A549 (cell line): ENCODE data around the gene ASB18. TPM values are rescaled to one million over a fixed set of nuclear protein-coding genes. Genes with fewer than 3 reads are reported as not detected.
A peak's percentile ranks its signal among the peaks of the same experiment; 100 is the strongest.

Experiments
- ATAC-seq, 2 experiments: fragments of 200-7000 bp in 1 of 2; fragments of >200 bp in 1 of 2; cut with Nextera tagmentation in 1 of 2; cut with Tn5 transposase in 1 of 2; 3 replicates each; pipeline versions ENCODE4 v1.8.0 to v1.9.1; 2018 to 2020; ENCODE audit warnings: mild to moderate bottlenecking in 1 of 2, moderate library complexity in 1 of 2
- CTCF ChIA-PET: fragments of 300-600 bp; sonication (Branson Sonifier 250); formaldehyde crosslinking; extraction: SDS; loops from one replicate; lab custom pipeline; 2021; ENCODE audit warnings: antibody characterized with exemption, inconsistent platforms; lab: Yijun Ruan, JAX
- POLR2A ChIA-PET: fragments of 350-600 bp; formaldehyde crosslinking; extraction: SDS; loops from one replicate; lab custom pipeline; 2021; ENCODE audit warnings: antibody characterized with exemption, inconsistent platforms; lab: Yijun Ruan, JAX
- DNase-seq, 2 experiments: peaks; one replicate each; pipeline versions ENCODE4 v3.0.0 to v3.0.0-alpha.2; 2011 to 2016; ENCODE audit warnings: low read depth in 1 of 2, low spot score in 1 of 2
- FAIRE-seq: peaks from 2 replicates; lab custom pipeline; 2011; peaks lifted over from hg19 to GRCh38; lab: Jason Lieb, UNC
- H3K27ac ChIP-seq, 2 experiments: fragments of >200 bp; sonication (Bioruptor Twin); formaldehyde crosslinking; 3 replicates each; pipeline ENCODE4 v1.5.1; 2016 to 2017
- H3K4me1 ChIP-seq: fragments of >200 bp; sonication (Bioruptor Twin); formaldehyde crosslinking; 3 replicates; pipeline ENCODE4 v1.6.1; 2016
- H3K4me2 ChIP-seq: fragments of >200 bp; sonication (Bioruptor Twin); formaldehyde crosslinking; 3 replicates; pipeline ENCODE4 v1.6.1; 2016
- H3K4me3 ChIP-seq: fragments of >200 bp; sonication (Bioruptor Twin); formaldehyde crosslinking; 3 replicates; pipeline ENCODE4 v1.5.1; 2016
- H3K9me3 ChIP-seq: fragments of >200 bp; sonication (Bioruptor Twin); formaldehyde crosslinking; 3 replicates; pipeline ENCODE4 v1.6.1; 2016
- CBX8 ChIP-seq: fragments of 200-600 bp; sonication (generic); IDR thresholded peaks from 2 replicates; pipeline ENCODE4 v1.6.1; 2016
- CEBPB ChIP-seq, 2 experiments: fragments of >200 bp in 1 of 2; sonication (Bioruptor Twin) in 1 of 2; formaldehyde crosslinking in 1 of 2; IDR thresholded peaks; 2 replicates each; pipeline ENCODE4 v1.6.1; 2012 to 2016
- CHD4 ChIP-seq: fragments of 200-600 bp; sonication (generic); IDR thresholded peaks from 2 replicates; pipeline ENCODE4 v1.6.1; 2016; ENCODE audit warnings: antibody characterized with exemption, mild to moderate bottlenecking, borderline replicate concordance
- EHMT2 ChIP-seq: fragments of 200-600 bp; sonication (generic); IDR thresholded peaks from 2 replicates; pipeline ENCODE4 v1.6.1; 2016; ENCODE audit warnings: antibody characterized with exemption, low read depth, mild to moderate bottlenecking, moderate library complexity
- FOSL2 ChIP-seq, 2 experiments: fragments of 450-650 bp in 1 of 2; fragments of >200 bp in 1 of 2; sonication (Bioruptor Twin) in 1 of 2; formaldehyde crosslinking; IDR thresholded peaks; 2 replicates each; pipeline versions ENCODE4 v1.5.0 to v1.6.1; 2016 to 2020; ENCODE audit warnings: mild to moderate bottlenecking in 1 of 2, moderate library complexity in 1 of 2
- FOXS1 ChIP-seq: fragments of 250-450 bp; sonication (Bioruptor Pico); IDR thresholded peaks from 2 replicates; pipeline ENCODE4 v1.5.0; 2020; ENCODE audit warnings: mild to moderate bottlenecking, moderate library complexity
- GATA3 ChIP-seq: IDR thresholded peaks from 2 replicates; pipeline ENCODE4 v1.6.1; 2012; ENCODE audit warnings: borderline replicate concordance
- HDAC2 ChIP-seq: fragments of 200-600 bp; sonication (generic); IDR thresholded peaks from 2 replicates; pipeline ENCODE4 v1.6.1; 2016
- HOXB13 ChIP-seq: fragments of 250-450 bp; sonication (Bioruptor Pico); IDR thresholded peaks from 2 replicates; pipeline ENCODE4 v1.5.0; 2020; ENCODE audit warnings: low read depth, mild to moderate bottlenecking, moderate library complexity
- RAD21 ChIP-seq, 2 experiments: fragments of >200 bp in 1 of 2; sonication (Bioruptor Twin) in 1 of 2; formaldehyde crosslinking in 1 of 2; IDR thresholded peaks in 1 of 2; conservative IDR thresholded peaks in 1 of 2; 2 replicates in 1 of 2; 3 replicates in 1 of 2; pipeline ENCODE4 v1.6.1; 2012 to 2018; ENCODE audit warnings: inconsistent platforms in 1 of 2
- RCOR1 ChIP-seq: fragments of 150-350 bp; IDR thresholded peaks from 2 replicates; pipeline ENCODE4 v1.6.1; 2014; ENCODE audit warnings: antibody characterized with exemption, low read length, low read depth
- RFX5 ChIP-seq: fragments of 450-650 bp; IDR thresholded peaks from 2 replicates; pipeline ENCODE4 v1.7.1; 2014; ENCODE audit warnings: antibody characterized with exemption, mild to moderate bottlenecking, moderate library complexity
- SMC3 ChIP-seq: fragments of >200 bp; sonication (Bioruptor Twin); formaldehyde crosslinking; IDR thresholded peaks from 3 replicates; pipeline ENCODE4 v1.6.1; 2018; ENCODE audit warnings: inconsistent platforms
- SREBF2 ChIP-seq: fragments of 450-650 bp; IDR thresholded peaks from 2 replicates; pipeline ENCODE4 v1.6.1; 2014; ENCODE audit warnings: mild to moderate bottlenecking, moderate library complexity
- ZC3H11A ChIP-seq: fragments of 450-650 bp; IDR thresholded peaks from 2 replicates; pipeline ENCODE4 v1.6.1; 2014; ENCODE audit warnings: antibody characterized with exemption, mild to moderate bottlenecking
- ZFP36 ChIP-seq: fragments of 450-650 bp; IDR thresholded peaks from 2 replicates; pipeline ENCODE4 v1.6.1; 2014; ENCODE audit warnings: borderline replicate concordance; ENCODE audit not compliant: partially characterized antibody
- ZNF302 ChIP-seq: fragments of 250-450 bp; sonication (Bioruptor Pico); IDR thresholded peaks from 2 replicates; pipeline ENCODE4 v1.9.0; 2021; ENCODE audit warnings: inconsistent platforms, mild to moderate bottlenecking, moderate library complexity
- WGBS: methylation state at CpG from one replicate; pipeline ENCODE4 v1.1.6; 2017; ENCODE audit errors: missing lambda C conversion rate; 5-methylcytosine and 5-hydroxymethylcytosine counted together
- polyA plus RNA-seq, 4 experiments: library from polyadenylated mRNA; depleted of rRNA in 3 of 4; stranded (reverse); fragments of >200 nt; fragmentation: RNase III in 1 of 4; extraction: RNeasy Plus Mini Kit Qiagen cat#74134 plus additional on column Dnase treatment in 1 of 4; gene quantifications; 2 replicates in 3 of 4; 3 replicates in 1 of 4; pipeline ENCODE4 v1.2.3, GENCODE V29; 2011 to 2017
- TF ChIP-seq, protein P1 (sequence below): fragments of >200 bp; sonication (Bioruptor Twin); formaldehyde crosslinking; IDR thresholded peaks from 3 replicates; pipeline ENCODE4 v1.5.1; 2016
- TF ChIP-seq, protein P2 (sequence below): fragments of >200 bp; sonication (Bioruptor Twin); formaldehyde crosslinking; IDR thresholded peaks from 3 replicates; pipeline ENCODE4 v1.6.1; 2016
- TF ChIP-seq, protein P3 (sequence below): IDR thresholded peaks from 2 replicates; pipeline ENCODE4 v1.6.1; 2012; ENCODE audit warnings: low read depth, borderline replicate concordance

ASB18 gene
- polyA plus RNA-seq, 2 of the 4 experiments (the other 2 are of a cell fraction) = not detected

DNA sequence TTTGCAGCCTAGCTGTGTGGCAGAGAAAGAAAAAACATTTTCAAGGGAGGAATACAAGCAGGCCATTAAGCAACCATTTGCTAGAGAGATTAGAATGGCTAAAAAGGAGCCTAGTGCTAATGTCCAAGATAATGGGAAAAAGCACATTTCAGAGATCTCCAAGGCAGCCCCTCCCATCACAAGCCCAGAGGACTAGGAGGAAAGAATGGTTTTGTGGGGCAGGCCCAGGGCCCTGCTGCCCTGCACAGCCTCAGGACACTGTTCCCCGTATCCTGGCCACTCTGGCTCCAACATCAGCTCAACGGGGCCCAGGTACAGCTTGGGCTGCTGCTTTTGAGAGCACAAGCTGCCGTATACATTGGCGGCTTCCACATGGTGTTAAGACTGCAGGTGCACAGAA is 79.5 kb downstream of the ASB18 start:
- Histone ChIP-seq H3K27ac (no peak overlapping the region), H3K4me3 (no peak overlapping the region), H3K9me3 (no peaks in the 10 kb centered on the region), H3K4me1 (peaks cover 4% of the 10 kb centered on the region; the same call in 1 of the 3 replicates), H3K4me2 (no peak overlapping the region)
- CTCF ChIA-PET = interaction anchor here (0.8 to 11.9 kb wide), 2 partner anchors 42 to 406 kb away, joined by 3 to 222 read pairs; no protein-coding TSS in a partner anchor
- ATAC-seq (no peak), DNase-seq (no peak), FAIRE-seq (no peak)
- WGBS = 85% methylated on average over 4 of the region's 4 CpGs
- TF ChIP-seq ZFP36 = peak; percentile 42
- TF ChIP-seq, protein P1, sequence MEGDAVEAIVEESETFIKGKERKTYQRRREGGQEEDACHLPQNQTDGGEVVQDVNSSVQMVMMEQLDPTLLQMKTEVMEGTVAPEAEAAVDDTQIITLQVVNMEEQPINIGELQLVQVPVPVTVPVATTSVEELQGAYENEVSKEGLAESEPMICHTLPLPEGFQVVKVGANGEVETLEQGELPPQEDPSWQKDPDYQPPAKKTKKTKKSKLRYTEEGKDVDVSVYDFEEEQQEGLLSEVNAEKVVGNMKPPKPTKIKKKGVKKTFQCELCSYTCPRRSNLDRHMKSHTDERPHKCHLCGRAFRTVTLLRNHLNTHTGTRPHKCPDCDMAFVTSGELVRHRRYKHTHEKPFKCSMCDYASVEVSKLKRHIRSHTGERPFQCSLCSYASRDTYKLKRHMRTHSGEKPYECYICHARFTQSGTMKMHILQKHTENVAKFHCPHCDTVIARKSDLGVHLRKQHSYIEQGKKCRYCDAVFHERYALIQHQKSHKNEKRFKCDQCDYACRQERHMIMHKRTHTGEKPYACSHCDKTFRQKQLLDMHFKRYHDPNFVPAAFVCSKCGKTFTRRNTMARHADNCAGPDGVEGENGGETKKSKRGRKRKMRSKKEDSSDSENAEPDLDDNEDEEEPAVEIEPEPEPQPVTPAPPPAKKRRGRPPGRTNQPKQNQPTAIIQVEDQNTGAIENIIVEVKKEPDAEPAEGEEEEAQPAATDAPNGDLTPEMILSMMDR = no peak
- POLR2A ChIA-PET = no interaction called here

DNA sequence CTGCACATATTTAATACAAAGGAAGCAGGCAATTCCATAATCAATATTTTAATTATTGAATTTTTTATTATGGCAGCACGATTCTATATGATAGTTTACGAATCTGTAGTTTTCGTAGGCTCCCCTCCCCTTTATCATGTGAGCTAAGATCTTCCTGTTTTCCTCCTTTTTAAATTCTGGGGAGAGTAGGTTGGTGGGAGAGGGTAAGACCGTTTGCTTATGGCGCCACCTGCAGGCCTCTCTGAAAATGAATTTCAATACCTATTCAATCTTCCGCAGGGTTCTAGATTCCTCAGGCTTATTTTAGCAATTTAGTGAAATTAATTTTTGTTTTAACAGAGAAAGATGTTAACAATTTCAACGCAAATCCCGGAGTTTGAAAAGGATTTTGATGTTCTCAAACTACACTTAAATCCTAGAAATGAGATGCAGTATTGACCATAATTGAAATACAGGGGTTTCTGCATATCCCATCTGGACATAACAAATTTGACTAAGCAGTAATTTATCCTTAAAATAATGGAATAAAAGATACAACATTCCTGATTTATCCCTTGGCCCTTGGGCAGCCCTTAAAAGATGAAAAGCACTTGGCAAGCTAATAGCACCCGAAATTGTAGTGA is 83.3 kb downstream of the ASB18 start:
- H3K4me2 ChIP-seq = peak overlapping the region; percentile 90
- WGBS = 13% methylated on average over 9 of the region's 9 CpGs
- FAIRE-seq (peak; percentile 92), DNase-seq (peak; percentile 80 to 87), ATAC-seq (peak; percentile 14 to 40; a peak in 4 of 6 replicates)
- H3K4me1 ChIP-seq = peaks cover 4% of the 10 kb centered on the region; the same call in 1 of the 3 replicates
- POLR2A ChIA-PET = interaction anchor here (1.0 kb wide), 1 partner anchor 402 kb away, joined by 3 read pairs; no protein-coding TSS in a partner anchor
- CTCF ChIA-PET = interaction anchor here (0.6 to 11.9 kb wide), 50 partner anchors 9 to 905 kb away, joined by 3 to 222 read pairs (median 4); partner anchors contain the start of genes COPS8 and GBX2
- no peaks in the 10 kb centered on the region for H3K9me3 ChIP-seq
- H3K4me3 ChIP-seq = peak overlapping the region; percentile 70; the same call in 2 of the 3 replicates
- no peak overlapping the region for H3K27ac ChIP-seq
- no peak for TF ChIP-seq CHD4
- no peak for TF ChIP-seq HDAC2
- TF ChIP-seq GATA3 = no peak
- no peak for TF ChIP-seq ZFP36
- TF ChIP-seq RAD21 (conservative IDR thresholded peaks at IDR 0.05 in 1 of 2, IDR thresholded peaks at IDR 0.05 in 1 of 2) = peak; percentile 87 to 89
- TF ChIP-seq CBX8 = no peak
- TF ChIP-seq, protein P2, sequence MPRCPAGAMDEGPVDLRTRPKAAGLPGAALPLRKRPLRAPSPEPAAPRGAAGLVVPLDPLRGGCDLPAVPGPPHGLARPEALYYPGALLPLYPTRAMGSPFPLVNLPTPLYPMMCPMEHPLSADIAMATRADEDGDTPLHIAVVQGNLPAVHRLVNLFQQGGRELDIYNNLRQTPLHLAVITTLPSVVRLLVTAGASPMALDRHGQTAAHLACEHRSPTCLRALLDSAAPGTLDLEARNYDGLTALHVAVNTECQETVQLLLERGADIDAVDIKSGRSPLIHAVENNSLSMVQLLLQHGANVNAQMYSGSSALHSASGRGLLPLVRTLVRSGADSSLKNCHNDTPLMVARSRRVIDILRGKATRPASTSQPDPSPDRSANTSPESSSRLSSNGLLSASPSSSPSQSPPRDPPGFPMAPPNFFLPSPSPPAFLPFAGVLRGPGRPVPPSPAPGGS = no peak
- TF ChIP-seq RCOR1 = no peak
- no peak for TF ChIP-seq CEBPB (IDR thresholded peaks at IDR 0.05)
- TF ChIP-seq, protein P3, sequence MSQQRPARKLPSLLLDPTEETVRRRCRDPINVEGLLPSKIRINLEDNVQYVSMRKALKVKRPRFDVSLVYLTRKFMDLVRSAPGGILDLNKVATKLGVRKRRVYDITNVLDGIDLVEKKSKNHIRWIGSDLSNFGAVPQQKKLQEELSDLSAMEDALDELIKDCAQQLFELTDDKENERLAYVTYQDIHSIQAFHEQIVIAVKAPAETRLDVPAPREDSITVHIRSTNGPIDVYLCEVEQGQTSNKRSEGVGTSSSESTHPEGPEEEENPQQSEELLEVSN = no peak
- no peak for TF ChIP-seq FOXS1 (CRISPR knock-in tag)
- no peak for TF ChIP-seq FOSL2 (IDR thresholded peaks at IDR 0.05)
- TF ChIP-seq FOSL2 (CRISPR knock-in tag; IDR thresholded peaks at IDR 0.05) = no peak
- no peak for TF ChIP-seq ZC3H11A
- TF ChIP-seq HOXB13 (CRISPR knock-in tag) = no peak
- no peak for TF ChIP-seq SREBF2
- no peak for TF ChIP-seq ZNF302 (CRISPR knock-in tag)
- no peak for TF ChIP-seq RFX5
- TF ChIP-seq, protein P1 = peak; percentile 95
- TF ChIP-seq EHMT2 = no peak
- TF ChIP-seq SMC3 = peak; percentile 84
